ENCODE measurements around the gene KCNN1. TPM values are rescaled to one million over a fixed set of nuclear protein-coding genes. Genes with fewer than 3 reads are reported as not detected.

The KCNN1 gene
- total and polyA plus RNA-seq, 2 of the 13 experiments (the other 11 are each of a cell fraction or from before 2014, with no cell fraction given) = 0.04 TPM; not detected in 1

DNA sequence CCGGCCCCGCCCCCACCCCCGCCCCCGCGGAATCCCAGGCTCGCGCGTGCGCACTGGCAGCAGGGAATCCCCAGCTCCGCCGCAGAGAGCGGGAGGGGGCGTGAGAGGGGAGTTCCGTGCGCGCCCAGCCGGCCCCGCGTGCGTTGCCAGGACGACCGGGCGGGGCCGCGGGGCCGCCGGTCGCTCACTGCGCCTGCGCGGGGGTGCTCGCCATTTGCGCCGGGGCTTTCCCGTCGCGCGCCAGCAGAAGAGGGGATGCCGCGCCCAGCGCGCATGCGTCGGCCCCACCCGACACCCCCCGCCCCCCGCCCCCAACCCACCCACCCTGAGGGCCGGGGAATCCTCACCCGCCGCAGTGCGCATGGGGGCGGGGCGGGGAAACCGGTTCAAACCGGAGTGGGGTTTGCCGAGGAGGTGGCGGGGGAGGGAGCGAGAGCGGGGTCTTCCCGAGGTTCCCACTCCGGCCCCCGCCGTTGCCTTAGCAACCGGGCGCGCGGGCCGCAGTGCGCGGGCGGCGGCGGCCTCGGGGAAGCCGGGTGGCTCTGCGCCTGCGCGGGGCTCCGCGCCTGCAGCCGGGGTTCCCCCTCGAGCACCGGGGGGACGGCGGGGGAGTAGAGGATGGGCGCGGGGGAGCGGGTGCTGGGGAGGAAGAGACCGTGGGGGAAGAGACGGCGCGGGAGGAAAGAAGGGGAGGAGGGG, 18.9 kb upstream of the KCNN1 start (continued):
- TF ChIP-seq MBNL3 (CRISPR knock-in tag; conservative IDR thresholded peaks at IDR 0.05) (no peak), HIVEP1 (CRISPR knock-in tag; IDR thresholded peaks at IDR 0.05) (peak; percentile 98), IKZF1 (IDR thresholded peaks at IDR 0.05) (no peak), ZNF383 (CRISPR knock-in tag; IDR thresholded peaks at IDR 0.05; ENCODE audit: borderline replicate concordance) (no peak), MXD4 (CRISPR knock-in tag; IDR thresholded peaks at IDR 0.05) (0 out of 2 replicates have a peak, but pooled peaks have one; percentile 26)
- TF ChIP-seq, protein P1, sequence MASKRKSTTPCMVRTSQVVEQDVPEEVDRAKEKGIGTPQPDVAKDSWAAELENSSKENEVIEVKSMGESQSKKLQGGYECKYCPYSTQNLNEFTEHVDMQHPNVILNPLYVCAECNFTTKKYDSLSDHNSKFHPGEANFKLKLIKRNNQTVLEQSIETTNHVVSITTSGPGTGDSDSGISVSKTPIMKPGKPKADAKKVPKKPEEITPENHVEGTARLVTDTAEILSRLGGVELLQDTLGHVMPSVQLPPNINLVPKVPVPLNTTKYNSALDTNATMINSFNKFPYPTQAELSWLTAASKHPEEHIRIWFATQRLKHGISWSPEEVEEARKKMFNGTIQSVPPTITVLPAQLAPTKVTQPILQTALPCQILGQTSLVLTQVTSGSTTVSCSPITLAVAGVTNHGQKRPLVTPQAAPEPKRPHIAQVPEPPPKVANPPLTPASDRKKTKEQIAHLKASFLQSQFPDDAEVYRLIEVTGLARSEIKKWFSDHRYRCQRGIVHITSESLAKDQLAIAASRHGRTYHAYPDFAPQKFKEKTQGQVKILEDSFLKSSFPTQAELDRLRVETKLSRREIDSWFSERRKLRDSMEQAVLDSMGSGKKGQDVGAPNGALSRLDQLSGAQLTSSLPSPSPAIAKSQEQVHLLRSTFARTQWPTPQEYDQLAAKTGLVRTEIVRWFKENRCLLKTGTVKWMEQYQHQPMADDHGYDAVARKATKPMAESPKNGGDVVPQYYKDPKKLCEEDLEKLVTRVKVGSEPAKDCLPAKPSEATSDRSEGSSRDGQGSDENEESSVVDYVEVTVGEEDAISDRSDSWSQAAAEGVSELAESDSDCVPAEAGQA (IDR thresholded peaks at IDR 0.05; ENCODE audit: low read depth) = 0 out of 2 replicates have a peak, but pooled peaks have one; percentile 36
- TF ChIP-seq, protein P1 (CRISPR knock-in tag; IDR thresholded peaks at IDR 0.05; ENCODE audit: borderline replicate concordance) = no peak
- TF ChIP-seq, protein P2, sequence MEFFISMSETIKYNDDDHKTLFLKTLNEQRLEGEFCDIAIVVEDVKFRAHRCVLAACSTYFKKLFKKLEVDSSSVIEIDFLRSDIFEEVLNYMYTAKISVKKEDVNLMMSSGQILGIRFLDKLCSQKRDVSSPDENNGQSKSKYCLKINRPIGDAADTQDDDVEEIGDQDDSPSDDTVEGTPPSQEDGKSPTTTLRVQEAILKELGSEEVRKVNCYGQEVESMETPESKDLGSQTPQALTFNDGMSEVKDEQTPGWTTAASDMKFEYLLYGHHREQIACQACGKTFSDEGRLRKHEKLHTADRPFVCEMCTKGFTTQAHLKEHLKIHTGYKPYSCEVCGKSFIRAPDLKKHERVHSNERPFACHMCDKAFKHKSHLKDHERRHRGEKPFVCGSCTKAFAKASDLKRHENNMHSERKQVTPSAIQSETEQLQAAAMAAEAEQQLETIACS (CRISPR knock-in tag; IDR thresholded peaks at IDR 0.05) = peak; percentile 24; the same call in 1 of the 2 replicates
- TF ChIP-seq, protein P3, sequence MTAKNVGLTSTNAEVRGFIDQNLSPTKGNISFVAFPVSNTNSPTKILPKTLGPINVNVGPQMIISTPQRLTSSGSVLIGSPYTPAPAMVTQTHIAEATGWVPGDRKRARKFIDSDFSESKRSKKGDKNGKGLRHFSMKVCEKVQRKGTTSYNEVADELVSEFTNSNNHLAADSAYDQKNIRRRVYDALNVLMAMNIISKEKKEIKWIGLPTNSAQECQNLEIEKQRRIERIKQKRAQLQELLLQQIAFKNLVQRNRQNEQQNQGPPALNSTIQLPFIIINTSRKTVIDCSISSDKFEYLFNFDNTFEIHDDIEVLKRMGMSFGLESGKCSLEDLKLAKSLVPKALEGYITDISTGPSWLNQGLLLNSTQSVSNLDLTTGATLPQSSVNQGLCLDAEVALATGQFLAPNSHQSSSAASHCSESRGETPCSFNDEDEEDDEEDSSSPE (CRISPR knock-in tag; IDR thresholded peaks at IDR 0.05) = peak; percentile 43; the same call in 1 of the 2 replicates
- TF ChIP-seq, protein P4, sequence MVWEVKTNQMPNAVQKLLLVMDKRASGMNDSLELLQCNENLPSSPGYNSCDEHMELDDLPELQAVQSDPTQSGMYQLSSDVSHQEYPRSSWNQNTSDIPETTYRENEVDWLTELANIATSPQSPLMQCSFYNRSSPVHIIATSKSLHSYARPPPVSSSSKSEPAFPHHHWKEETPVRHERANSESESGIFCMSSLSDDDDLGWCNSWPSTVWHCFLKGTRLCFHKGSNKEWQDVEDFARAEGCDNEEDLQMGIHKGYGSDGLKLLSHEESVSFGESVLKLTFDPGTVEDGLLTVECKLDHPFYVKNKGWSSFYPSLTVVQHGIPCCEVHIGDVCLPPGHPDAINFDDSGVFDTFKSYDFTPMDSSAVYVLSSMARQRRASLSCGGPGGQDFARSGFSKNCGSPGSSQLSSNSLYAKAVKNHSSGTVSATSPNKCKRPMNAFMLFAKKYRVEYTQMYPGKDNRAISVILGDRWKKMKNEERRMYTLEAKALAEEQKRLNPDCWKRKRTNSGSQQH (CRISPR knock-in tag; IDR thresholded peaks at IDR 0.05; ENCODE audit: low read depth) = 0 out of 2 replicates have a peak, but pooled peaks have one; percentile 55
- TF ChIP-seq, protein P5, sequence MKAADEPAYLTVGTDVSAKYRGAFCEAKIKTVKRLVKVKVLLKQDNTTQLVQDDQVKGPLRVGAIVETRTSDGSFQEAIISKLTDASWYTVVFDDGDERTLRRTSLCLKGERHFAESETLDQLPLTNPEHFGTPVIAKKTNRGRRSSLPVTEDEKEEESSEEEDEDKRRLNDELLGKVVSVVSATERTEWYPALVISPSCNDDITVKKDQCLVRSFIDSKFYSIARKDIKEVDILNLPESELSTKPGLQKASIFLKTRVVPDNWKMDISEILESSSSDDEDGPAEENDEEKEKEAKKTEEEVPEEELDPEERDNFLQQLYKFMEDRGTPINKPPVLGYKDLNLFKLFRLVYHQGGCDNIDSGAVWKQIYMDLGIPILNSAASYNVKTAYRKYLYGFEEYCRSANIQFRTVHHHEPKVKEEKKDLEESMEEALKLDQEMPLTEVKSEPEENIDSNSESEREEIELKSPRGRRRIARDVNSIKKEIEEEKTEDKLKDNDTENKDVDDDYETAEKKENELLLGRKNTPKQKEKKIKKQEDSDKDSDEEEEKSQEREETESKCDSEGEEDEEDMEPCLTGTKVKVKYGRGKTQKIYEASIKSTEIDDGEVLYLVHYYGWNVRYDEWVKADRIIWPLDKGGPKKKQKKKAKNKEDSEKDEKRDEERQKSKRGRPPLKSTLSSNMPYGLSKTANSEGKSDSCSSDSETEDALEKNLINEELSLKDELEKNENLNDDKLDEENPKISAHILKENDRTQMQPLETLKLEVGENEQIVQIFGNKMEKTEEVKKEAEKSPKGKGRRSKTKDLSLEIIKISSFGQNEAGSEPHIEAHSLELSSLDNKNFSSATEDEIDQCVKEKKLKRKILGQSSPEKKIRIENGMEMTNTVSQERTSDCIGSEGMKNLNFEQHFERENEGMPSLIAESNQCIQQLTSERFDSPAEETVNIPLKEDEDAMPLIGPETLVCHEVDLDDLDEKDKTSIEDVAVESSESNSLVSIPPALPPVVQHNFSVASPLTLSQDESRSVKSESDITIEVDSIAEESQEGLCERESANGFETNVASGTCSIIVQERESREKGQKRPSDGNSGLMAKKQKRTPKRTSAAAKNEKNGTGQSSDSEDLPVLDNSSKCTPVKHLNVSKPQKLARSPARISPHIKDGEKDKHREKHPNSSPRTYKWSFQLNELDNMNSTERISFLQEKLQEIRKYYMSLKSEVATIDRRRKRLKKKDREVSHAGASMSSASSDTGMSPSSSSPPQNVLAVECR (CRISPR knock-in tag; IDR thresholded peaks at IDR 0.05; ENCODE audit: borderline replicate concordance) = peak; percentile 71; the same call in 1 of the 2 replicates
